ENCODE measurements around the gene COL18A1. TPM values are rescaled to one million over a fixed set of nuclear protein-coding genes. Genes with fewer than 3 reads are reported as not detected.

The COL18A1 gene
- polyA plus RNA-seq, 1 donor (not counting 4 experiments of a cell fraction or from before 2014, with no cell fraction given) = 13.0 TPM

GRCh38 chr21:45416620-45417019, 11.7 kb downstream of the COL18A1 start:
- Histone ChIP-seq H3K36me3 (ENCODE audit: control insufficient read depth in 2 of 2, extremely low read depth in 1 of 2, insufficient read depth in 2 of 2, low read length in 2 of 2) (no peaks in the 10 kb centered on the region), H3K79me2 (ENCODE audit: control insufficient read depth, insufficient read depth, low read length) (peaks cover 49% of the 10 kb centered on the region), H3K9me1 (ENCODE audit: control insufficient read depth, extremely low read depth, insufficient read depth, low read length) (peaks cover 1% of the 10 kb centered on the region), H3K4me2 (ENCODE audit: control insufficient read depth, extremely low read depth, insufficient read depth, low read depth, low read length) (no peak overlapping the region), H3K27me3 (ENCODE audit: control insufficient read depth, extremely low read depth, insufficient read depth, low read length) (no peaks in the 10 kb centered on the region), H3K4me3 (ENCODE audit: control insufficient read depth in 2 of 3, extremely low read depth in 1 of 3, insufficient read depth in 2 of 3, low read depth in 1 of 3, low read length in 3 of 3) (no peak overlapping the region), H3K4me1 (ENCODE audit: control insufficient read depth, extremely low read depth, insufficient read depth, low read length) (peaks cover 6% of the 10 kb centered on the region), H3K9ac (ENCODE audit: control insufficient read depth, extremely low read depth, insufficient read depth, low read length) (no peak overlapping the region), H4K20me1 (ENCODE audit: control insufficient read depth, extremely low read depth, insufficient read depth, low read length) (peaks cover 7% of the 10 kb centered on the region), H2AFZ (ENCODE audit: control insufficient read depth, low read length) (no peak overlapping the region), H3K27ac (ENCODE audit: control insufficient read depth, insufficient read depth, low read length) (no peak overlapping the region), H3K9me3 (ENCODE audit: control insufficient read depth, low read depth, low read length) (no peaks in the 10 kb centered on the region)
- DNase-seq (ENCODE audit: low read depth, low spot score) = no peak
- no peak for TF ChIP-seq EZH2 (IDR thresholded peaks at IDR 0.05; ENCODE audit: low read length)
- TF ChIP-seq, protein P1, sequence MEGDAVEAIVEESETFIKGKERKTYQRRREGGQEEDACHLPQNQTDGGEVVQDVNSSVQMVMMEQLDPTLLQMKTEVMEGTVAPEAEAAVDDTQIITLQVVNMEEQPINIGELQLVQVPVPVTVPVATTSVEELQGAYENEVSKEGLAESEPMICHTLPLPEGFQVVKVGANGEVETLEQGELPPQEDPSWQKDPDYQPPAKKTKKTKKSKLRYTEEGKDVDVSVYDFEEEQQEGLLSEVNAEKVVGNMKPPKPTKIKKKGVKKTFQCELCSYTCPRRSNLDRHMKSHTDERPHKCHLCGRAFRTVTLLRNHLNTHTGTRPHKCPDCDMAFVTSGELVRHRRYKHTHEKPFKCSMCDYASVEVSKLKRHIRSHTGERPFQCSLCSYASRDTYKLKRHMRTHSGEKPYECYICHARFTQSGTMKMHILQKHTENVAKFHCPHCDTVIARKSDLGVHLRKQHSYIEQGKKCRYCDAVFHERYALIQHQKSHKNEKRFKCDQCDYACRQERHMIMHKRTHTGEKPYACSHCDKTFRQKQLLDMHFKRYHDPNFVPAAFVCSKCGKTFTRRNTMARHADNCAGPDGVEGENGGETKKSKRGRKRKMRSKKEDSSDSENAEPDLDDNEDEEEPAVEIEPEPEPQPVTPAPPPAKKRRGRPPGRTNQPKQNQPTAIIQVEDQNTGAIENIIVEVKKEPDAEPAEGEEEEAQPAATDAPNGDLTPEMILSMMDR (optimal IDR thresholded peaks at IDR 0.05 in 1 of 3, IDR thresholded peaks at IDR 0.05 in 1 of 3, conservative IDR thresholded peaks at IDR 0.05 in 1 of 3; ENCODE audit: extremely low read depth in 1 of 3, insufficient read depth in 2 of 3, low read length in 3 of 3) = no peak
- FAIRE-seq = no peak
- dilution Hi-C loops (cut with MboI; ENCODE audit: extremely low pct_ligation_motif_present, low sequenced_read_pairs) = no loop called here

GRCh38 chr21:45417256-45417950, 12.4 kb downstream of the COL18A1 start:
- Histone ChIP-seq H3K9me1 (ENCODE audit: control insufficient read depth, extremely low read depth, insufficient read depth, low read length) (peaks cover 4% of the 10 kb centered on the region), H3K27ac (ENCODE audit: control insufficient read depth, insufficient read depth, low read length) (no peak overlapping the region), H3K9ac (ENCODE audit: control insufficient read depth, extremely low read depth, insufficient read depth, low read length) (no peak overlapping the region), H3K27me3 (ENCODE audit: control insufficient read depth, extremely low read depth, insufficient read depth, low read length) (no peaks in the 10 kb centered on the region), H4K20me1 (ENCODE audit: control insufficient read depth, extremely low read depth, insufficient read depth, low read length) (peaks cover 15% of the 10 kb centered on the region), H3K4me2 (ENCODE audit: control insufficient read depth, extremely low read depth, insufficient read depth, low read depth, low read length) (no peak overlapping the region), H3K4me1 (ENCODE audit: control insufficient read depth, extremely low read depth, insufficient read depth, low read length) (peaks cover 7% of the 10 kb centered on the region), H2AFZ (ENCODE audit: control insufficient read depth, low read length) (no peak overlapping the region), H3K4me3 (ENCODE audit: control insufficient read depth in 2 of 3, extremely low read depth in 1 of 3, insufficient read depth in 2 of 3, low read depth in 1 of 3, low read length in 3 of 3) (no peak overlapping the region), H3K9me3 (ENCODE audit: control insufficient read depth, low read depth, low read length) (no peaks in the 10 kb centered on the region), H3K79me2 (ENCODE audit: control insufficient read depth, insufficient read depth, low read length) (peaks cover 48% of the 10 kb centered on the region), H3K36me3 (ENCODE audit: control insufficient read depth in 2 of 2, extremely low read depth in 1 of 2, insufficient read depth in 2 of 2, low read length in 2 of 2) (no peaks in the 10 kb centered on the region)
- dilution Hi-C loops (cut with MboI; ENCODE audit: extremely low pct_ligation_motif_present, low sequenced_read_pairs) = no loop called here
- TF ChIP-seq, protein P1 (optimal IDR thresholded peaks at IDR 0.05 in 1 of 3, IDR thresholded peaks at IDR 0.05 in 1 of 3, conservative IDR thresholded peaks at IDR 0.05 in 1 of 3; ENCODE audit: extremely low read depth in 1 of 3, insufficient read depth in 2 of 3, low read length in 3 of 3) = no peak
- TF ChIP-seq EZH2 (IDR thresholded peaks at IDR 0.05; ENCODE audit: low read length) = no peak
- no peak for DNase-seq (ENCODE audit: low read depth, low spot score)
- FAIRE-seq = no peak

All from keratinocyte (primary cell).